Measurements from ENCODE around the gene NUP210L.

Gene NUP210L

GRCh38 chr1:154154534-154155191 is at the start of gene NUP210L:
NUP210L (minus strand) TSS chr1:154155073.
- FAIRE-seq: no peak

DNA sequence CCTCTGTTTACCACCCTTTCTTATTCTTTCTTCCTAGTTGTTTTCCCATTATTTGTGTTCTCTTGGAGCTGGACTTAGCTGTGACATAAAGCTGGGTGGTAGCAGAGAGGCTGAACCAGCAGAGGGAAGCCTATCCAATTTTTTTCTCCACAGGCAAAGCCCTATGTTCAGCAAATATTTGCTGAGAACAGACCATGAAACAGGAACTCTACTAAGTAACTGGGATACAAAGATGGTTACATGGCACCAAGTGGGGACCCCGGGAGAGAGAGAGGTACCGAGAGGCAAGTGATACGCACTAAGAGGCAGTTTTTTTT is 44.6 kb upstream of the NUP210L start:
- FAIRE-seq: no peak

- peak; percentile 52 for FAIRE-seq
These were observed 44.1 kb upstream of the NUP210L start for GRCh38 chr1:154198756-154199562.

GRCh38 chr1:154193821-154194220 is 38.9 kb upstream of the NUP210L start:
- FAIRE-seq: no peak

DNA sequence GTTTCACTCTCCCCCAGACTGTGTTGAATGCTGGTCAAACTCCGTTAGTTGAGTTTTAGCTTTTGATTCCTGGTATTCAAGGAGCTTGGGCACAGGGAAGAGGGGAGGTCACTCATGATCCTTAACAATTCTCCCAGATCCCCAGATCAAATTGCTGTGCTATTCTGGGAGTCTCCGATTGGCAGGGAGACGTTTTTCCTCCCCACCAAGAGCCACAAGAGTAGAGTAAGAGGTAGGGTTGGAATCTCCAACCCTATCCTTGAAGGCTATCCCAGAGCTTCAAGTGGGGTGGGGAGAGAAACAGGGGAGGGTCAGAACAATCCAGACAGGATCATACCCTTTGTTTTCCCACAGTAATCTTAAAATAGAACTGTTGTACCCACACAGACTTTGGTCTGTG is 37.6 kb upstream of the NUP210L start:
- FAIRE-seq: no peak

GRCh38 chr1:154191990-154192461 is 37.2 kb upstream of the NUP210L start, which contains the start of gene TPM3:
TPM3 (minus strand) TSS chr1:154192100; CDS start chr1:154192018, 82 bp downstream.
- no peak for FAIRE-seq

DNA sequence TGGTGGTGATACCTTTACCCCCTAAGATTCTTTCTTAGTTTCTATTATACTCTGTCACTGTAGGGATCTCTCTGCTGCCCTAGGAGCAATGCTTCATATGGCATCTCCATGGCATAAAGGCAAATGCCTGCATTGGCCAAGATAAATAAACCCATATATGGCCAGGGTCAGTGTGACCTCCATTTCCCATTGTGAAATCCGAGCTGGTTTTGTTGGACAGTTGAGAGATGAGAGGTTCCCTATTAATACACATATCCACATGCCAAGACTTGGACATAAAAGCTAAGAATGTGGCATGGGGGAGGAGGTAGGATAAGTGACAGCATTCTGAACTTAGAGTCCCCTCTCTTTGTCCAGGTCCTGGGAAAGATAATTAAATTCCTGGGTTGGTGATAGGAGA is 35.7 kb upstream of the NUP210L start:
- no peak for FAIRE-seq

- FAIRE-seq: no peak
These were observed 32.1 kb upstream of the NUP210L start for GRCh38 chr1:154186852-154187501.

DNA sequence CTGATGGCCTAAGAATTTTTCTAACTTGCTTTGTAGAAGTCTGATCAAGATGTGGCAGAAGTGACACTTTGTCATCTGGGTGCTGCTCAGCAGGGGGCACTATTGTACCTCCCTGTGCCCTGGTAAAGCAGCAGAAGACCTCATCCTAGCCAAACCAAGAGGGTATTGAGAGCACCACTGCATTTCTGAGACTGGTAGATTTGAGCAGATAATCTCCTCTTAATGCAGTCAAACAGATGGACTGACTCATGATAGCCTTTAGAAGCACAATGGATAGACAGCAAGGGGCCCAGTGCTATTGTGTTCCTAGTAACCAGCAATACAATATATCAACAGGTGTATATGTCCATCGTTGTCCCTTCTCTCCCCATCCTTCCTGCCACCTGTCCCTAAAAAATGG is 31.3 kb upstream of the NUP210L start:
- no peak for FAIRE-seq

- FAIRE-seq: peak; percentile 97
These were observed 28.4 kb upstream of the NUP210L start for GRCh38 chr1:154183046-154183915.

DNA sequence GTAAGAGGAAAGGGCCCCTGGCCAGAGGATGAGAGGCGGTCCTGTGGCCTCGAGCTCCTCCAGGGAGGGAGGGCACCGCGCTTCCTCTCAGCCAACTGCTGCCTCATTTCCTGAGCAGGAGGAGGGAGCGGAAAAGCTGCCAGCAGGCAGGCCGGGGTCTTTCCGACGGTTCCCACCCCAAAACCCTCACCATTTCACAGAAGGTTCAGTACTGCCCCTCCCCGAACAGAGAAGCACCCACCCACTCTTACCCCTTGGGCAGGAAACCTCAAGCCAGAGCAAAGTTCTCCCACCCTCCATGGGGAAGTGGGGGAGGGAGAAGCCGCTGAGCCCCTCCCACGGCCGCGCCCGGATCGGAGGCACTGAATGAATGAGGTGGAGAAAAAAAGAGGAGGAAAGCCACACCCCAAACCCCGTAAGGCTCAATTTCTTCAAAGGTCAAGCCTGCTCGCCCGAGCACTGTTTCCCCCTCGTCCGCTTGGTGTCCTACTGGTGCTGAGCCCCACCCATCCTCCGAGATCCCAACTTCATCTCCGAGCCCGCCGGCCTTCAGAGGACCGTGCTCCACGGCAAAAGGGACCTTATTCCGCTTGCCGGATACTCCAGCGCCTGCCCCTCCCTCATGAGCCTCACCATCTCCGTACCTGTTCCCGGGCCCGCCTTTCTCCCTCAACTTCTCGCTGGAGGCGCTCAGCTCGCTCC is 27.6 kb upstream of the NUP210L start:
- no peak for FAIRE-seq

DNA sequence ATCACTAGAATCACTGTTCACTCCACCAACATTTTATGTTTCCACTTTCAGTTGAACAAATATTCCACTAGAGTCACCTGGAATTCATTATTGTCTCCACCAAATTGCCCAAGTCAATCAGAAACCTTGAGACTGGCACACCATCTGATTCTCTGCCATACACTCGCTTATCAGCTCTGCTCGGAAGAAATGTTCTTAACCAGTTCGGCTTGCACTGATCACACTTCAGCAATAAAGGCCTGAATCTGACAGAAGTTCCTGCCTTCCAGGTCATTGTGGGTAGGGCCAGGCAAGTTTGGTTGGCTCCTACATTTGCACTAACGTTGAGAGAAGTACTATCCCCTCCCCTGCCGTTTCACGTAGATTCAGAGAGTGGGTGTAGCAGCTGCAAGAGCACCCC is 27.1 kb upstream of the NUP210L start:
- no peak for FAIRE-seq

- FAIRE-seq: no peak
These were observed 25.2 kb upstream of the NUP210L start for GRCh38 chr1:154179946-154180687.

- no peak for FAIRE-seq
These were observed 24.3 kb upstream of the NUP210L start for GRCh38 chr1:154178911-154179811.

- no peak for FAIRE-seq
These were observed 23.1 kb upstream of the NUP210L start for GRCh38 chr1:154178013-154178412.

- no peak for FAIRE-seq
These were observed 21.5 kb upstream of the NUP210L start for GRCh38 chr1:154176337-154176736.

- FAIRE-seq: no peak
These were observed 19.8 kb upstream of the NUP210L start for GRCh38 chr1:154174654-154175053.

DNA sequence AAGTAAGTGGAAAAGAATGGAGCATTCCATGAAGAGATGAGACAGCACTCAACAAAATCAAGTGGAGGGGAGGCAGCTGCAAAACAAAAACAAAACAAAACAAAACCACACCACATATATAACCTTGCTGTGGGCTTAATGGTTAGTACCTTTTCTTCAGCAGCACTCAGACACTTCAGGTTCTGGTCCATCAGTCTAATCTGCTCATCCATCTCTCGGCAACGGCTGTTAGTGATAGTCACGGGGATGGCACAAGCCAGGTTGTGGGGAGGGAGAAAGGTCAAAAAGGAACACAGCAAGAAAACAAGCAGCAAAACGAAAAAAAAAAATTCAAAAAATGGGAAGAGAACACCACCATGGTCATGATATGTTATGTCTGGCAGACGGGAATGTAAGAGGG is 17.0 kb upstream of the NUP210L start:
- no peak for FAIRE-seq

DNA sequence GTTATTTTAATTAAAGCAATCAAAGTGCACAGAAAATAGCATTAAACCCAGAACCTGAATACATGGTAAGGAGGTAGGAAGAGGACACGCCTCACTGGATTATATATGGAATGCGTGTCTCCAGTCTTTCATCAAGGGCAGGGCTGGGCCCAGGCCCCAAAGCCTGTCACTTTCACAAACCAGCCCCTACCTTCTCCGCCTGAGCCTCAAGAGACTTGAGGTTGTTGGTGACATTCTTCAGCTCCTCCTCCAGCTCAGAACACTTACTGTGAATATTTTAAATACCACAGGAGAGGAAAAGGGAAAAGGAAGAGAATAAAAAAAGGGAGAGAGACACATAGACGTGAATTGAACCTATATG is 16.3 kb upstream of the NUP210L start:
- no peak for FAIRE-seq

DNA sequence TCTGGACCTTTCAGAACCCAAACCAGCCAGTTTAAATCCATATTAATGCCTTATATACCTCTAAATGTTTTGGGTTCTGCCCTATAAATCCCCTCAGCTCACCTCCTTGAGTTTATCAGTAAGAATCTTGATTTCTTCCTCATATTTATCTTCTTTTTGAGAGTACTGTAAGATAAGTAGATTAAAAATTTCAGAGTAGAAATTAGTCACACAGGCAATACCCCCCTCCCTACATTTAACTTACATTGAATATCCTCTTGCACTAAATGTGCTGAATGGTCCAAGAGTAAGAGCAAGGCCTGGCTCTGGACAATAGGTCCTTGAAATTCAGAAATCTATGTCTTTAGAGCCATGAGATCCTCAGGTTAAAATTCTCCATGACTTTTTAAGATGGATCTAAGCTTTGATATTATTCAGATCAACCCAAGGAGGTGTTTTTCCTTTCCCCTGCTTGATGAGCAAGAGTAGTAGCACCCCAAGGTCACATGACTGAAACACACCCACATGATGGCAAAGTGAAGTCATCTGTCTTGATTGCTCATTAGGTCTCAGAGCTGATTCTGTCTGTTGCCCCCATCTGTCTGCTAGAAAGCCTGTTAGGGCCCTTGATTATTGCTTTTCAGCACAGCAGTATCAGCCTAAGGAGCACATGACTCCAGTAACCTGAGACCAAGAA is 15.8 kb upstream of the NUP210L start:
- FAIRE-seq: no peak

Data from G401.6 (cell line).